Uterus (tissue), 2 donors: Measurements from ENCODE around the gene RAB11FIP5.

Experiments used
- CTCF ChIP-seq, 4 experiments: fragments of 200-600 bp in 2 of 4; fragments of 450-650 bp in 2 of 4; sonication (generic) in 2 of 4; IDR thresholded peaks; one replicate each; pipeline ENCODE4 v1.5.1; 2016 to 2019; ENCODE audit warnings: antibody characterized with exemption in 4 of 4, mild to moderate bottlenecking in 2 of 4, moderate library complexity in 1 of 4
- POLR2A ChIP-seq, 2 donors: fragments of 450-650 bp; IDR thresholded peaks; one replicate each; pipeline ENCODE4 v1.6.1; 2016; ENCODE audit warnings: antibody characterized with exemption in 2 of 2, mild to moderate bottlenecking in 1 of 2, moderate library complexity in 1 of 2

GRCh38 chr2:73034661-73035375 is 77.9 kb downstream of the RAB11FIP5 start:
- TF ChIP-seq CTCF (IDR thresholded peaks at IDR 0.05), result no peak
- TF ChIP-seq POLR2A (IDR thresholded peaks at IDR 0.05), result no peak
